Iris pigment epithelial cell (primary cell): ENCODE data around the gene VAV2.

Experiments
- DNase-seq: peaks from one replicate; pipeline ENCODE4 v3.0.0-alpha.2; 2011; ENCODE audit warnings: low read depth

Gene VAV2

DNA sequence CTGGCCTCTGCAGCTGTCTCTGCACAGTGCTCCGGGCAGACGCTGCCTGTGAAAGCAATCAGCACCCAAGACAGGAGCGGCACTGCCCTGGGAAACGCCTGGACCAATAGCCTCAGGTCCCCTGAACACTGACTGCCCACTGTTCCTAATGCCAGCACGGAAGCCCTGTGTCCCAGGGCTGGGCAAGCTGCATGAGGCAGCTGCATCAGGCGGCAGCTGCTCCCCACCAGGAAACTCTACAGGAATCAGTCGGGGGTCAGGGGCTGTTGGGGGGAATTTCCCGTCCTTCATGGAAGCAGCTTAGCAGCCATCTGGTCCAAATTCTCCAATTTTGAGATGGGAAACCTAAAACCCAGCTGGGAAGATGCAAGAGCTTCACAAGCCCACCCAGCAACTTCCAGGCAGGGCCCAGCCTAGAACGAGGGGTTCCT is 118.6 kb downstream of the VAV2 start:
- DNase-seq = peak; percentile 40

DNA sequence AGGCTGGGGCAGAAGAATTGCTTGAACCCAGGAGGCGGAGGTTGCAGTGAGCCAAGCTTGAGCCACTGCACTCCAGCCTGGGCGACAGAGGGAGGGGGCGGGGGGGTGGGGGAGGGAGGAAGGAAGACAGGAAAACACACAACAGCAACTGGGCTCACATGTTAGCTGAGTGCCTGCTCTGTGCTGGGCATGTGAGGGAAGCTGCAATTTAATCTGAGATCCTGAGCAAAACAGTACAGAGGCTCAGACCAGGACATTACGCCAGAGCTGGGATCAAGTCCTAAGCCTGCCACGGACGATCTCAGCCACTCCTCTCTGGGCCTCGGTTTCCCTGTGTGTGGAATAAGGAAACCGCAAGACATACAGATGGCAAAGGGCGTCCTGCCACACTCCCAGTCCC is 119.1 kb downstream of the VAV2 start:
- DNase-seq = peak; percentile 32

DNA sequence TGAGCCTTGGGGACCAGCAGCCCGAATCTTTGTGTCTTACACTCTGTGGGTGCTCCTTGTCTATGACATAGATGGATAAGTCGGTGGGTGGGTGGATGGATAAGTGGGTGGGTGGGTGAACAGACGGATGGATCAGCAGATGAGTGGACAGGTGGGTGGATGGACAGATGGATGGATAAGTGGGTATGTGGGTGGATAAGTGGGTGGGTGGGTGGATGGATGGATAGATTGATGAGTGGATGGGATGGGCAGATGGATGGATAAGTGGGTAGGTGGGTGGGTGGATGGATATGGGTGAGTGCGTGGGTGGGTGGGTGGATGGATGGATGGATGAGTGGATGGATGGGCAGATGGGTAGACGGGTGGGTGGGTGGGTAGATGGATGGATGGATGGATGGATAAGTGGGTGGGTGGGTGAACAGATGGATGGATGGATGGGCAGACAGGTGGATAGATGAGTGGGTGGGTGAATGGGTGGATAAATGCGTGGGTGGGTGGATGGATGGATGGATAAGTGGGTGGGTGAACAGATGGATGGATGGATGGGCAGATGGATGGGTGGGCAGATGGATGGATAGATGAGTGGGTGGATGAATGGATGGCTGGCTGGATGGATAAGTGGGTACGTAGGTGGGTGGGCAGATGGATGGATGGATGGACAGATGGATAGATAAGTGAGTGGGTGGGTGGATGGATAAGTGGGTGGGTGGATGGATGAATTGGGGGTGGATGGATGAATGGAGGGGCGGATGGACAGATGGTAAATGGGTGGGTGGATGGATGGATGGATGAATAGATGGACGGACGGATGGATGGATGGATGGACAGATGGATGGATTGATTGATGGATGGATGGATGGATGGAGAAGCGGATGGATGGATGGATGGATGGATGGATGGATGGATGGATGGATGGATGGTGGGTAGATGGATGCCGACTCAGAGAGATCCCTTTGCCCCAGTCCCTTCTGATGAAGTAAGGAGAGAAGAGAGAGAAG is 121.2 kb downstream of the VAV2 start:
- DNase-seq = no peak

DNA sequence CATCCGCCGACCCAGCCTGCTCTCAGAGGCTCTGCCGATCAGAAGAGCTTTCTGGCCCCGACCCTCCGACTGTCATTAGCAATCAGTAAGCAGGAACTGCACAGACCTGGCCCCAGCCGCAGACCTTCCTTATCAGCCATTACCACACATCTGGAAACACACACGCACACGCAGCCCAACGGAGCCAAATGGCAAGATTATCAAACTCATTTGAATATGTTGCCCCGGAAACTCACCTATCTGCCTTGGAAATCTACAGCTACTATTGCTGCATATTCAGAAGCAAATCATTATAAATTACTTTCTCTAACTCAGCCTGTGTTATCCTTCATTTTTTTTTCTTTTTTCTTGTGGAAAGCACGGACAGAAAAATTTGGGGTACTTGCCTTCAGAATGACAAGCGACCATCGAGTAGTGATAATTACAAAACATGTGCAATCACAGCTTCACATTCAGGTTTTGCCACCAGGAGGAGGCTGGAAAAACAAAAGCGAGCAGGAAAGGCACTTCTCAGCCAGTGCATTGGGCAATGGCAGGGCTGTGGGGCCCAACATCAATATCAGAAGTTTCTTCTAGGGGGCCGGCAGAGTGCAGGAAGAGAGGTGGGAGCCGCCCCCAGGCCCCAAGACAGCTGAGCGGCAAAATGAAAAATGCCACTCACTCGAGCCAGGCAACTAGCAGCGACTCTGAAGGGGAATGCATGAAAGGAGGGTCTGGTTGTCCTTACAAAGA is 122.3 kb downstream of the VAV2 start:
- DNase-seq = no peak

DNA sequence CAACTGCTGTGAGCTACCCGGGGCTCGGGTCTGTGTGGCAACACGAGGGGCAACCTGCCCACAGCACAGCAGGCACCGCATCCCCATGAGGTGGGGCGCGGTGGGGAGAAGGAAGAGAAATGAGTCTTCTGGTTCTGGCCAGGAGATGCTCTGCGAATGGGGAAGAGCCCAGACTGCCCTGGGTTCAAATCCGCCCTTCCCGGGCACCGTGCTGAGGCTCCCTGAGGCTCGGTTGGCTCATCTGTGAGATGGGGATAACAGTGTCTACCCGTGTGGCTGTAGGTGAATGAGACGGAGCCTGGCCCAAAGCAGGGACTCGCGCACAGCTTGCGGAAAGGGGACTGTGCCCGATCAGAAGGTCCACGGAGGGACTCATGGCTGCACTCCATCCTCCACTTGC is 123.9 kb downstream of the VAV2 start:
- no peak for DNase-seq

DNA sequence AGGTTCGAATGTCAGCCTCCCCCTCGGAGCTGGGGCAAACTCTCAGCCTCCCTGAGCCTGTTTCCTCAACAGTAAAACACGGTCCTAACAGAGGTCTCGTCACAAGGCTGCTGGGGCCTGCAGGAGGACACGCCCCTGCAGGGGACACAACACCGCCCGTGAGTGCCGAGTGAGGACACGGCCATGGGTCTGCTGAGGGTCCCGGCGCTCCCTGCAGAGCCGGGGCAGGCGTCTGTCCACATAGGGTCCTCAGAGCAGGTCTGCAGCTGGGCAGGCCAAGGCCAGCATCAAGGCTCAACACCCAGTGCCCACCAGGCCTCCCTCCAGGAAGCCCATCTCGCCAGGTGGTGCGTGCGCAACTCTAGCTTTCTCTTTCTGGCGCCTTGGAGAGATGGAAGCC is 125.2 kb downstream of the VAV2 start:
- DNase-seq = no peak

DNA sequence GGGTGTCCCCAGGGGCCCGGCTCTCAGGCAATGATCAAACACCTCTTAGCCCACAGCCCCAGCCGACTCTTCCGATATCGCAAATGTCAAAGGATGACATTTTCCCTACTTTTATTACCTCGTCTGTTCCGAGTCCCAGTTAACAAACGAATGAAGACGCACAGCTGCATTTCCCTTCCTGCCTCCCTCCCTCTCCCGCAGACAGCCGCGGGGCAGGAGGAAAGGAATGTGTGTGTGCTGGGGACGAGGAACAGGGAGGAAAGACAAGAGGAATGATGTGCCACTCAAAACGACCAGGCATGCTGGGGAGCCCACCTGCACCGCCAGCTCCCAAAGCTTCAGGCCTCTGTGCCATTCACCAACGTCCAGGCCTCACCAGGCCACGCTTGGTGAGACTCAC is 128.1 kb downstream of the VAV2 start:
- no peak for DNase-seq

DNA sequence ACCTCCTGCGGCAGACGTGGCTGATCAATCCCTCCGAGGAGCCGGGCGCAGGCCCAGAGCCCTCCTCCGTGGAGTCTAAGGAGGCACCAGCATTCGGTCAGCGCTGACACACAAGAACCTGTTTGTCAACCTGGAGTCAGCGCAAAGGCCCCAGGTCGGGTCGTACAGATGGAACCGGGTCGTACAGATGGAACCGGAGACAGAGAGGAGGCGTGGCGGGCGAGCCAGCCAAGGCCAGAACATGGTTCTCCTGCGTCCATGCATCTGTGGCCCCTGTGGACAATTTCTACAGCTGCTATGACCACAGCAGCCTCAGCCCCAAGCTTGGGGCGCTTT is 128.9 kb downstream of the VAV2 start:
- DNase-seq = no peak

DNA sequence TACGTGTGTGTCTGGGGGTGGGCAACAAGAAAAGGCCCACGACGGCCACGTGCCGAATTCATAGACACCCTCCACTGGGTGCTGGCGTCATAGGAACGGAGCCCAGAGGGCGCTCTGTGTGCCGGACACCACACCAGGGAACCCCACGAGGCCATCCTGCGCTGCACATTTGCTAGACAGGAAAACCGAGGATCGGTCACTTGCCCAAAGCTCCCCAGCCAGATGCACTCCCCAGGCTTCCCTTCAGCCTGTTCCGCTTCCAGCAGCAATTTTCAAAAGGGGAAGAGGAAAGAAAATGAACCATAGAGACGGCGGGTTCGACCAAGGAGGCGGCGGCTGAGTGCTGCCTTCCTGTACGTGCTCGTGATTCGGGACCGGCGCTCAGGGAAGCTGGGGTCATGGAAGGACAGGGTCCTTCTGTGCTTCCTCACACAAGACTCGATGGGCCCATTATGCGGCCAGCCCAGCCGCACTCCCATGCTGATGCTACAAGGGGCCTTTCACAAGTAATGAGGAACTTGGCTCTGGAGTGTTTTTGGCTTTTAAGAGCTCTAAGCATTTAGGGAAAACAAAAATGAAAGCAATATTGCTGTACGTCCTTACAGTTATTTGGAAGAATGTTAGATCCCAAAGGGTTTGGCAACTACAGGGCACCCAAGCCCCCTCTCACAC is 129.4 kb downstream of the VAV2 start:
- DNase-seq = no peak

DNA sequence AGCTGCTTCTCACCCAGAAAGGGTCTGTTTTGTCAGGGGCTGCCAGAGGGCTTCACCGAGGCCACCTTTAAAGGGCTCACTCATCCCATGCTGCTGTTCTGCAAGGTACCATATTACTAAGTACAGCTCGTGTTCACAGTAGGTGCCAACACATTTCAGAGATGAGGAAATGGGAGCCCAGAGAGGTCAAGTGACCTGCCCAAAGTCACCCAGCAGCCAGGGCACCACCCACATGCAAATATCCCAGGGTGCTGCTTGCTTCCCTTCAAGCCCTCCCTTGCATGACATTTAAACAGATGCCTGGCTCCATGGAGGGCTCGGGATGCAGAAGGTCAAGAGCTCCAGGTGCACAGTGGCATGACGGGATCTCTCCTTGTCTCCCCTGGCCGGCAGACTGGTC is 130.4 kb downstream of the VAV2 start:
- no peak for DNase-seq

DNA sequence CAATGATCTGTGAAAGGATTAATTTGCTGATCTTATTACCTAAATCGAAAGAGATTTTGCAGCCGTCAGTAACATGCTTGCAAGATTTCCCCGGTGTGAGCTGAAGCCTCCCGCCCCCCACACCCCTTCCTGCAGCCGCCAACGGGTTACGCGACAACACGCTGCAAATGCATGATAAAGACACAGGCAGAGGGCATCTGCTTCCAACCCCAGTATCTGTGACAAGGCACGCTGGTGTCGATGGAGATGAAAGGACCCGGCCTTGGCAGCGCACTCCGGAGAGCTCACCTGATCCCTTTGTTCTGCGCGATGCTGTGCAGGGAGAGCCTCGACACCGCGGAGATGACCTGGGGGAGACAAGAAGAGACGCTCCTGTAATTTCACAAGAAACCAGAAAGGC is 131.0 kb downstream of the VAV2 start:
- no peak for DNase-seq

DNA sequence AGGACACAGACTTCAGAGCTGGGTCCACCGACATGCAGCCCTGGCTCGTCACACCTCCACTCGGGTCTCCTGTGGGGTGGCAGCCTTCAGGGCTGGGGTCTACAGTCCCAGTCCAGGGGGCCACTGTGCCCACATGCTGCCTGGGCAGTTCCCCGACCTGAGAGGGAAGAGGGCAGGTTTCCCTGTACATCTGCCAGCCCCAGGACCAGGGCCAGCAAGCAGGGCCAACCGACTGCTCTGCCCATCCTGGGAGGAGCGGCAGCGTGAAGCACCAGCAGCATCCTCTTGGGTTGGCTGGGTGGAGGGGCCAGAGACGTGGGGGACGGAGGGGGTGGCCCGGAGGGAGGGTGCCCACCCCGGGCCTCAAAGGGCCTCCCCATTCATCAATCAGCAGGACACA is 133.4 kb downstream of the VAV2 start:
- DNase-seq = no peak

DNA sequence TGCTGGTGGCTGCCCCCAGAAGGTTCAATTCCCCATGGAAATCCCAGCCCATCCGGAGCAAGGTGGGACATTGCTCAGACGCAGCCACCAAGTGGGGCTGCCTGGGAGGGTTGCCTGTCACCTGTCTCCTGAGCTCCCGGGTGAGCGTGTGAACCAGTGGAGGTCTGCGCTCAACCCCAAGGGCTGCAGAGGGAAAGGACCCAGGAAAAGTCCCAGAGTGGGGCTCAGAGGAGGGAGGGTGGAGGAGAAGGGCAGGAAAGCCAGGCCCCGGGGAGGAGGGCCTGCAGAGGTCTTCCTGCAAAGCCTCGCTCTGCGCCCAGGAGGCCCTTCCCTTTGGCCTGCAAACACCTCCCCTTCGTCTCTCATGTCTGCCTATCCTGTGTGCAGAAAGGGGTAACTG is 134.5 kb downstream of the VAV2 start:
- DNase-seq = no peak

DNA sequence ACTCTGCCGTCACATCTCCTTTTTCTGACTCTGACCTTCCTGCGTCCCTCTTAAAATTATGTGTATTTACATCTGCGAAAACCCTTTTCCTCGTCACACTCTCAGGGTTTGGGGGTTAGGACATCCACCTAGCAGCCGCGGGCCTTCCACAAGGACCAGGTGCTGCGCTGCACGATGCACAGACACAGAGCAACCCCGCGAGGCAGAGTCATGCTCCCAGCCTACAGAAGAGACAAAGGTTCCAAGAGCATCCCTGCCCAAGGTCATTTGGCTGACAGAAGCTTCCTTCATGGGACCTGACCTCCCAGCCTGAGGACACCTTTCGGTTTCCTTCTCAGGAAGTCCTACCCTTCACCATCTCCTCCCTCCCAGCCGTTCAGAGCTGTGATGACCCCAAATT is 135.3 kb downstream of the VAV2 start:
- no peak for DNase-seq

DNA sequence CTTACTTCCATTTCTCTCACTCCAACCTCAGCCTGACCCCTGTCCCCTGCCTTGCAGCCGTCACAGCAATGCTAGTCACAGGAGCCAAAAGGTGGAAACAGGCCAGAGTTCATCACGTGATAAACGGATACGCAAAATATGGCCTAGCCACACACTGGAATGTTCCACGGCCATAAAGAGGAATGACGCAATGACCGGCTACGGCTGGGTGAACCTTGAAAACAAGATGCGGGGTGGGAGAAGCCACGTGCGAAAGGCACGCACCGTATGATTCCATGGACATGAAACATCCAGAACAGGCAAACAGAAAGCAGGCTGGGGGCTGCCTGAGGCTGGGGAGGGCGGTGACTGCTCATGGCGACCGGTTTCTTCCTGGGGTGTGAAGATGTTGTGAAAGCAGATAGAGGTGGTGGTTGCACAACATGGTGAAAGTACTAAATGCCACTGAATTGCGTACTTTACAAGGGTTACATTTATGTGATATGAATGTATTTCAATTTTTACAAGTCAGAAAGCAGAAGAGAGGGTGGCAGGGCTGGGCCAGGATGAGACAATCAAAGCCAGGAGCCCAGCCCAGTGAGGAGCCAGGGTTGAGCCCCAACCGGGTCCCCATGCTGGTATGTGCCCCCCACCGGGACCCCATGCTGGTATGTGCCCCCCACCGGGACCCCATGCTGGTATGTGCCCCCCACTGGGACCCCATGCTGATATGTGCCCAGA is 136.2 kb downstream of the VAV2 start:
- DNase-seq = peak; percentile 99

DNA sequence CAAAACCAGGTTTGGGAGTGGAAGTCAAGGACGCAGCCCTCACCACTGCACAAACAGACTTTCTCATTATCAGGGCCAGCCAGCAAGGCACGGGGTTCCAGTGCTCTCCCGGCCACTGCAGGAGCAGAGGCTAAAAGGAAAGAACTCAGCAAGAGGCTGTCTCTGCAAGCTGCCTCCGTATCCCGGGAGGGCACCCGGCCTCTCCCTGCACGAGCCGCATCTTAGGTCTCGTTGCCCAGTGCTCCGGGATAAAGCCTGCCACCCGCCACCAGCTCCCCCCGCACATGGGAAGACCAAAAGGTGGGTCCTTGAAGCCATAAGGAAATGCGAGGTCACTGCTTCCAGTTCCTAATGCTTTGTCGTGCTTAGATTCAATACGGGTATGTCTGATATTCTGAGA is 136.8 kb downstream of the VAV2 start:
- DNase-seq = peak; percentile 40

DNA sequence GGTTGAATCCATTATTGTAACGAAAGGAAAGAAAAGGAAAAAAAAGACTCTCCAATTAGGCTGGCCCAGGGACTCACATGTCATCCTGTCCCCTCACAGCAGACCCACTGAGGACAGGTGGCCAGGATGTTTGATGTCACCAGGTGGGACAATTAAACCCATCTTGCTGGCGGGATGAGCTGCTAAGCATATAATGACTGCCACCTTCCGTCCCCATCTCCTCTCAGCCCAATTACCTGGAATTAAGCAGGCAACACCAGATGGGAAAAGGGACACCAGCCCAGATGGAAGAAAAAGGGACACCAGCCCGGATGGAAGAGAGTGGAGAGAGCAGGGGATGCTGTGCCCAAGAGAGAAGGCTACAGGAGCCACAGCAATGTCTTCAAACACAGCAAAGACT is 137.4 kb downstream of the VAV2 start:
- no peak for DNase-seq

DNA sequence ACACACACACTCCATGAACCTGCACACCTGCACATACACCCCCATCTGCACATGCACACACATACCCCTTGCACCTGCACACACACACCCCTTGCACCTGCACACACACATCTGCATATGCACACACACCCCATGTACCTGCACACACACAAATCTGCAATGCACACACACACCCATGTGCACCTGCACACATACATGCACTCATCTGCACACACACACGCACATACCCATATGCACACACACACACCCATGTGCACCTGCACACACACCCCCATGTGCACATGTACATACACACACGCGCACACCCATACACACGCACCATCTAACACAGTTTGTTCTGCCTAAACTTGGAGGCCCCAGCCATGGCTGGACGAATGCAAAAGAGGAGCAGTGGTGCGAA is 138.1 kb downstream of the VAV2 start:
- no peak for DNase-seq

DNA sequence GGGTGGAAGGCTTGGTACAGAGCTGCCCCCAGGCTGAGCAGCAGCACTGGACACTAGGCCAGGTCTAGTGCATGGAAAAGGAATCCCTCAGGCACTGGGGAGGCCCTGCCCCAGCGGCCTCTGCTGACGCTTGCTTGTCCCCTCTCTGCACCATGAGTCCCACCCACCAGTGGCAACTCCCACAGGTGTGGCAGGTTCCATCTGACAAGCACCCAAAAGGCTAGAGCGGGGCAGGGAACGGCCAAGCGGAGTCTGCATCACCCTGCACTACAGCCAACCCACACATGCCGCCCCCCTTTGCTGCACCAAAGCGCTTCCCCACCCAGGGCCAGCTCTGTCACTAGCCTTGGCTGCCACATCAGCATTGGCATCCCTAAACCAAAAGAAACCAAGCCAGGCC is 138.8 kb downstream of the VAV2 start:
- DNase-seq = no peak

DNA sequence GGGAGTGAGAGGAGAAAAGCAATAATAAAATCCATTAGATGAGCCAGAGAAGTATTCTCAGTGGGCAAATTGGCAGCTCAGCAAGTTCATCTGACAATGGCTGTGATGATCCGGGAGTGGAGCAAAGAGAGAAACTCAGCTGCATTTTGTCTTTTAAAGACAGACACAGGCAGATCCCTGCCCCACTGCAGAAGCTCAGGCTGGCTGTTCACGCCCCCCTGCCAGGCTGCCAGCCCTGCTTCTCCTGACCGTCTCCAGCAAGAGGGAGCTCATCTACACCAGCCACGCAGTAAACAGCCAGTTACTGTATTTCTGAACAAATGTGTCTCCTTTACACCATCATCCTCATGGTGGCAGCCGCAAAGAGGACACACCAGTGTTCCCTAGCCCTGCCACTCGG is 139.7 kb downstream of the VAV2 start:
- DNase-seq = no peak

DNA sequence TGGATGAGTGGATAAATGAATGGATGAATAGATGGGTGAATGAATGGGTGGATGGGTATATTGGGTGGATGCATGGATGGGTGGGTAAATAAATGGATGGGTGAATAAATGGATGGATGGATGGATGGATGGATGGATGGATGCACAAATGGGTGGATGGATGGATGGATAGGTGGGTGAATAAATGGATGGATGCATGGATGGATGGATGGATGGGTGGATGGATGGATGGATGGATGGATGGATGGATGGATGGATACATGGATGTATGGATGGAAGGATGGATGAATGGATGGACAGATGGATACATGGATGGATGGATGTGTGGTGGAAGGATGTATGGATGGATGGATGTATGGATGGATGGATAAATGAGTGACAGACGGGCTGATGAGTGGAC is 140.4 kb downstream of the VAV2 start:
- DNase-seq = no peak

DNA sequence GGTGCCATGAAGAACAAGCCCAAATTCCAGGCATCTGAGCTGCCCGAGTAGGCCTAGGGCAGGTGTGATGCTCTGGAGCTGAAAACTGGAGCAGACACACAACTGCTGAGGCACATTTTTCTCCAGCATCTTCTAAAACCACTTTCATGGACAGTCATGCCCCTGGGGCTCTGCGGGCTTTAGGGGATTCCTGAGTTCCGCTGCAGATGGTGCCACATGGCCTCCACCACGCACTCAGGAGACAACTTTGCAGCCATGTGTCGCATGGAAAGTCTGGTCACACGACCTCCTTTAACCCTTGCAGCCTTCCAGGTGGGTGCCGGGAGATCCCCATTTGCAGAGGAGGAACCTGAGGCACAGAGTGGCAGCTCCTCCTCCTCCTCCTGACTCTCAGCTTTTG is 141.2 kb downstream of the VAV2 start:
- no peak for DNase-seq
